ENCODE measurements around the gene CCDC74B. TPM values are rescaled to one million over a fixed set of nuclear protein-coding genes. Genes with fewer than 3 reads are reported as not detected.
A peak's percentile ranks its signal among the peaks of the same experiment; 100 is the strongest.
"Not testable (repeated sequence)": the region's sequence is repeated elsewhere in the genome, so short reads cannot be mapped to it uniquely, and the experiment has no call there.

Gene CCDC74B
- total RNA-seq, 2 donors from 2014 or later, result 1.3 to 4.4 TPM

DNA sequence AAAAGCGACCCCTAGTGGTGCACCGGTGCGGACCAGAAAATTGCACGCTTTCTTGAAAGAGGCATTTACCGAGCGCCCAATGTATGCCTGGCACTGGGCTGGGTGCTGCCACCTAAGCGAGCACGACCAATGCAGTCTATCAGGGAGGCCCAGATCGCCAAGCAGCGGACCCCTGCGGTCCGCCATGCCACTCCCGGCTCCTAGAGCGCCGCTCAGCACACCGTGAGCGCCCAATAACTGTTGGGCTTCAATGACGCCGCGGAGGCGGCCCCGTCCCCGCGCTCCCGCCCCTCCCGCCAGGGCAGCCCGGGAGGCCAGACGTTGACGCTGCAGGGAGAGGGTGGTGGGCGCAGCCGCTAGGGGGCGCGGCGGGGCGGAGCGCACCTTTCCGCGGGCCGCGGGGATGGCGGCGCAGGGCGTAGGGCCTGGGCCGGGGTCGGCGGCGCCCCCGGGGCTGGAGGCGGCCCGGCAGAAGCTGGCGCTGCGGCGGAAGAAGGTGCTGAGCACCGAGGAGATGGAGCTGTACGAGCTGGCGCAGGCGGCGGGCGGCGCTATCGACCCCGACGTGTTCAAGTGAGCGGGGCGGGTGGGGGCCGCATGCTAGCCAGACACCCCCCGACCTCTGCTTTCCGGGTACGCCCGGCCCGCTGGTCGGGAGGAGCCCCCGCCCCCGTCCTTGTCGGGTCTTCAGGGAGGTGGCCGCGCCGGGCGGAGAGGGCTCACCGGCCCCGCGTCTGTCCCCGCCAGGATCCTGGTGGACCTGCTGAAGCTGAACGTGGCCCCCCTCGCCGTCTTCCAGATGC, 37.2 kb upstream of the CCDC74B start, which contains the start of gene MZT2B:
MZT2B (plus strand) TSS at position 383 of the 803 bp plus-strand sequence; CDS start at position 404, 21 bp downstream.
- H3K4me1 Mint-ChIP-seq, H3K27me3 Mint-ChIP-seq, H3K9me3 Mint-ChIP-seq: not testable (repeated sequence)
- H3K27ac Mint-ChIP-seq, result peak within 1 kb of the TSS; percentile 86
- peak; percentile 90 for ATAC-seq (replicated peaks)
- H3K36me3 Mint-ChIP-seq (ENCODE audit: low read depth), result peaks cover 67% of the 10 kb centered on the region
- peak within 1 kb of the TSS; percentile 86 for H3K4me3 Mint-ChIP-seq

DNA sequence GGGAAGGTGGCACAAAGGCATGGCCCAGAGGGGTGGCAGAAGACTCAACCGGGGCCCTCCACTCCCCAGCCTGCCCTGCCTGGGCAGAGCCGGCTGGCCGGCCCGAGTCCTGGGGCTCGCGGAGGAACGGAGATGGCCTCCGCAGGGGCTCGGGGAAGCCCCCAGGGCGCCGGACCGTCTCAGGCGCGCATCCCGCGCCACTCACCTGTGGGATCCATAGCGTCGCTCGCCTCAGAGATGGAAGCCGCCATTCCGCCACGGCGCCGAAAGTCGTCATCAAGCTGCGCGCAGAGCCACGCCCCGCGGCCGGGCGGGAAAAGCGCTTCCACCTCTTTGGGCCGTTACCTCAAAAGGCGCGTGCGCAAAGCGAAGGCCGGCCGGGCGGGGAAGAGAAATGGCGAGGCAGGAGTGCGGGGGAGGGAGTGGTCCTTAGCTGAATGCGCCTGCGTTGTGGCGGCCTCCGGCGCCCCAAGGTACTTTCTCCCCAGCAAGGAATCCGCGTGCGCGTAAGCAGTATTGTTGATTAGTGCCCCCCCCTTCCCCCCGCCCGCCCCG, 36.5 kb upstream of the CCDC74B start, which contains the start of gene SMPD4:
SMPD4 (minus strand) TSS at position 278 of the 555 bp plus-strand sequence. CDS start 5,010 bp downstream, outside the sequence.
- H3K9me3 Mint-ChIP-seq, result no peaks in the 10 kb centered on the region
- H3K36me3 Mint-ChIP-seq (ENCODE audit: low read depth), result peaks cover 67% of the 10 kb centered on the region
- peak; percentile 72 for ATAC-seq (replicated peaks)
- H3K4me3 Mint-ChIP-seq, result peak within 1 kb of the TSS; percentile 86
- peak within 1 kb of the TSS; percentile 86 for H3K27ac Mint-ChIP-seq
- no peaks in the 10 kb centered on the region for H3K4me1 Mint-ChIP-seq
- H3K27me3 Mint-ChIP-seq, result no peaks in the 10 kb centered on the region

DNA sequence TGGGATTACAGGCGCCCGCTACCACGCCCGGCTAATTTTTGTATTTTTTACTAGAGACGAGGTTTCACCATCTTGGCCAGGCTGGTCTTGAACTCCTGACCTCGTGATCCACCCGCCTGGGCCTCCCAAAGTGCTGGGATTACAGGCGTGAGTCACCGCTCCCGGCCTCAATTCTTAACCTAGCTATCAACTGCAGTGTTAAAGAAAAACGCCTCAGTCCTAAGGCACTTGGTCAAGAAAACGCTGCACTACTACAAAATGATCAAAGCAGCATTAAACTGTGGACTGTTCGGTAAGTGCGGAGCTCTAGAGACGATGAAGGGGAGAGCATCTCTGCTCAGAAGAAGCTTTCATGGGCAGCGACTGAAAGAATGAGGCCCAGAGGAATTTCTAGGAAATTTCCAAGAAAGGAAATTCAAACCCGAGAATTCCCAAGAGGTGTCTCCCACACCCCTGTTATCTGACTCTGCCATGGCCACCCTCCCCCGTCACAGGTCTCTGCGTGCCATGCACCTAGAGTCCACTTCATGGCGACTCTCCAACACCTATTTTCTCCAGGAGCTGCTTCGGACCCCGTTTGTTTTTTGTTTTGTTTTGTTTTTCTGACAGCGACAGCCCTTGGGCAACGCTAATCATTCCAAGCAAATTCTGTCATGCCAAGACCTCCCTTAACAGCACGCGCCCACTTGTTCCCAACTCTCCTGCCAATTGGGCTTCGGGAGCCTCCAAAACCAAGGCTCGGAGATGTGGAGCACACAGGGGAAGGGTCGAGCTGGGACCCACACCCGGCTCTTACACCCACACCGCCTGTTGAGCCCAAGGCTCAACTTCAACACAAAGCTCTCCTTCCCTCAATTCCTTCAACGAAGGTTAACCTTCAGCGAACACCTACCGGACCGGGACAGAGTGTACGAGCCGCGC, 35.8 kb upstream of the CCDC74B start:
- H3K9me3 Mint-ChIP-seq; H3K4me1 Mint-ChIP-seq; H3K27me3 Mint-ChIP-seq; ATAC-seq (replicated peaks): not testable (repeated sequence)
- Mint-ChIP-seq H3K36me3 (ENCODE audit: low read depth) (peaks cover 67% of the 10 kb centered on the region), H3K27ac (peak overlapping the region; percentile 86), H3K4me3 (peak overlapping the region; percentile 86)

DNA sequence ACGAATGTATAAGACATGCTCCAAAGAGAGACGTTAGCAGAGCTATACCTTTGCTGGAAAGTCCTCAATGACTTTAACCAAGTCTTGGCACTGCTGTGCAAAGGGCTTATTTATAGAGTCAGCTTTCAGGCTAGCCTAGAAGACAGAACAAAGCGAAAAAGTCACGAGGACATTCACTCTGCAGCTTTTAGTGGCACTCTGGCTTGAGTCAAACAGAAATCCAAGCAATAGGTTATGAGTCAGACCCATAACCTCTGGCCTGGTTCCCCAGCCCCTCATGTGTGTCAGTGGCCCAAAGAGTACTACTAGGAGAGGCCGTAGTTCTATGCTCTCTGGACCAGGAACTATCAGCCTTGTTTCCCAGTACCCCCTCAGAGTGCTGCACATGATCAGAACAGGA, 30.0 kb upstream of the CCDC74B start:
- not testable (repeated sequence) for H3K9me3 Mint-ChIP-seq, H3K27me3 Mint-ChIP-seq, H3K4me3 Mint-ChIP-seq, H3K4me1 Mint-ChIP-seq, H3K27ac Mint-ChIP-seq
- ATAC-seq (replicated peaks), result peak; percentile 93
- peaks cover 76% of the 10 kb centered on the region for H3K36me3 Mint-ChIP-seq (ENCODE audit: low read depth)

DNA sequence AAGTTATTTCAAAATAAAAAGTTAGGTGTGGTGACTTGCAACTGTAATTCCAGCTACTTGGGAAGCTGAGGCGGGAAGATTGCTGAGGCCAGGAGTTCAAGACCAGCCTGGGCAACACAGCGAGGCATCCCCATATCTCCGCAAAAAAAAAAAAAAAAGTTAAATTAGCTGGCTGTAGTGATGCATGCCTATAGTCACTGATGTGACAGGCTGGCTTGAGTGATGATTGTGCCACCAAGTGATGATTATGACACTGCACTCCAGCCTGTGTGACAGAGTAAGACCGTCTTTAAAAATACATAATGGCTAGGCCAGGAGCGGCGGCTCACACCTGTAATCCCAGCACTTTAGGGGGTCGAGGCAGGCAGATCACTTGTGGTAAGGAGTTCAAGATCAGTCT, 25.0 kb upstream of the CCDC74B start:
- no peak for ATAC-seq (replicated peaks)
- Mint-ChIP-seq H3K4me1 (peaks cover 5% of the 10 kb centered on the region), H3K27ac (no peak overlapping the region), H3K27me3 (no peaks in the 10 kb centered on the region), H3K36me3 (ENCODE audit: low read depth) (peaks cover 94% of the 10 kb centered on the region), H3K9me3 (no peaks in the 10 kb centered on the region), H3K4me3 (no peak overlapping the region)

DNA sequence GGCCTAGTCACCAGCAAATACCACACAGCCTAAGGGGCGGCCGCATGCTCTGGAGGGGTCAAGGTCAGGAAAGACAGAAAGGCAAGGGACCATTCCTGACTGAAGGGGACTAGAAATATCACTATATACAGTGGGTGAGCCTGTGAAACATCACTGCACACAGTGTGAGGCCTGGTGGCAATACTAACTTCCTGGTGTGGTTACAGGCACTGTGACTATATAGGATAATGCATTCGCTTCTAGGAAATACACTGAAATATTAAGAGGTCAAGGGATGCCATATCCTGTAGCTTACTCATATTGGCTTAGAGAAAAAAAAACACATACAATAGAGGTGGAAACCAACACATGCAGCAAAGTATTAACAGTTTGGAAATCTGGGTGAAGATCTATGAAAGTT, 24.3 kb upstream of the CCDC74B start:
- not testable (repeated sequence) for H3K9me3 Mint-ChIP-seq, H3K4me1 Mint-ChIP-seq, H3K4me3 Mint-ChIP-seq, H3K27me3 Mint-ChIP-seq, H3K27ac Mint-ChIP-seq
- H3K36me3 Mint-ChIP-seq (ENCODE audit: low read depth), result peaks cover 94% of the 10 kb centered on the region
- ATAC-seq (replicated peaks), result peak; percentile 99

DNA sequence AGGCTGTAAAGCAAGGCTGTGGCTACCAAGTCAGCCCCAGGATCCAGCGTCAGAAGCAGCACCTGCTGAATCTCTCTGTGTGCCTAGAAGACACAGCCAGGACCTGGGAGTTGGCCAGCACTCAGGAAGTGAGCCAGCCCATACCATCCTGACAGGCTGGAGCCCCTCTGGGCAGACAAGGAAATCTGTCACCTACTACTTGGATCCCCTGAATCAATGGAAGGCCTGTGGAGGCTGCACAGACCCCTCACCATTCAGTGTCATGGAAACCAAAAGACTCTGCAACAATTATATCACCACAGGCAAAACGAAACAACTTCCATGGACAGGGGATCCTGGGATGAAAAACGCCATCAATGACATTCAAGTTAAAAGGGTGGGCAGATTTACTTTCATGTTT, 21.7 kb upstream of the CCDC74B start:
- not testable (repeated sequence) for H3K27ac Mint-ChIP-seq; H3K9me3 Mint-ChIP-seq; H3K4me3 Mint-ChIP-seq; ATAC-seq (replicated peaks); H3K4me1 Mint-ChIP-seq; H3K27me3 Mint-ChIP-seq
- peaks cover 93% of the 10 kb centered on the region for H3K36me3 Mint-ChIP-seq (ENCODE audit: low read depth)

DNA sequence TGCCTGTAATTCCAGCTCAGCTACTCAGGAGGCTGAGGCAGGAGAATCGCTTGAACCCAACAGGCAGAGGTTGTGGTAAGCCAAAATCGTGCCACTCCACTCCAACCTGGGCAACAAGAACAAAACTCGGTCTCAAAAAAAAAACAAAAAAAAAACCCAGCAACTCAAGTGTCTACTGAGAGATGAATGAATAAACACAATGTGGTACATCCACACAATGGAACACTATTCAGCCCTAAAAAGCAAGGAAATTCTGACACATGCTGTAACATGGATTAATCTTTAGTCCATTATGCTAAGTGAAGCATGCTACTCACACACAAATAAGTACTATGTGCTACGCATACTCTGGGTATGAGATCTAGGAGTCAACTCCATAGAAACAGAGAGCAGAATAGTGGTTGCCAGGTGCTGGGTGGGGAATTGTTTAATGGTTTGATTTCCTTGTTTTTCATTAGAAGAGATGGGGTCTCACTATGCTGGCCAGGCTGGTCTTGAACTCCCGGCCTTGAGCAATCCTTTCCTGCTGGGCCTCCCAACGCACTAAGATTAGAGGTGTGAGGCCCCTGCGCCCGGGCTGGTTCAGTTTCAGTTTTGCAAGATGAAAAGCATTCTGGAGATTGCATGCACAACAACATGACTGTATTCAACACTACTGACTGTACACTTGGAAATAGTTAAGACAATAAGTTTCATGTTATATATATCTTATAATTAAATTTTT, 20.5 kb upstream of the CCDC74B start:
- Mint-ChIP-seq H3K27ac (no peak overlapping the region), H3K36me3 (ENCODE audit: low read depth) (peaks cover 83% of the 10 kb centered on the region)

DNA sequence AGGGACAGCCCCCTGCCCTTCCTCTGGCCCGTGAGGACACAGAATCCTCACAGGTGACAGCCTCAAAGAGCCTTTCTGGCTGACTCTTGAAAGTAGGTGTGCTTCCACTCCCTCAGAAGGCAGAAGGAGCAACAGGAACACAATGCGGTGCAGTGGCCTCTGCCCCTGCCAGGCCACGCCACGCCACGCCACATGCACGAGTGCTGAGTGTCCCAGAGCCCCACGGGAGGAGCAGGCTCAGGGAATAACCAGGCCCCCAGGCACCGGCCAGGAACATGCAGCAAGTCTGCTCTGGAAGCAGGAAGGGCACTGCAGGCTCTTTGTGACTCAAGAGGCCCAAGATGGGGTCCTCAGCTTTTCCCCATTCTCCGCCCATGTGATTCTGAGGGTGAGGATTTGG, 18.1 kb upstream of the CCDC74B start:
- ATAC-seq (replicated peaks), result no peak
- no peaks in the 10 kb centered on the region for H3K9me3 Mint-ChIP-seq
- H3K27me3 Mint-ChIP-seq, result no peaks in the 10 kb centered on the region
- H3K36me3 Mint-ChIP-seq (ENCODE audit: low read depth), result peaks cover 78% of the 10 kb centered on the region
- H3K4me3 Mint-ChIP-seq, result no peak overlapping the region
- peaks cover 5% of the 10 kb centered on the region for H3K4me1 Mint-ChIP-seq
- H3K27ac Mint-ChIP-seq, result no peak overlapping the region

More for the DNA sequence above, 20.5 kb upstream of the CCDC74B start:
- Mint-ChIP-seq H3K4me1 (peaks cover 5% of the 10 kb centered on the region), H3K27me3 (no peaks in the 10 kb centered on the region), H3K9me3 (no peaks in the 10 kb centered on the region), H3K4me3 (no peak overlapping the region)
- ATAC-seq (replicated peaks), result no peak

DNA sequence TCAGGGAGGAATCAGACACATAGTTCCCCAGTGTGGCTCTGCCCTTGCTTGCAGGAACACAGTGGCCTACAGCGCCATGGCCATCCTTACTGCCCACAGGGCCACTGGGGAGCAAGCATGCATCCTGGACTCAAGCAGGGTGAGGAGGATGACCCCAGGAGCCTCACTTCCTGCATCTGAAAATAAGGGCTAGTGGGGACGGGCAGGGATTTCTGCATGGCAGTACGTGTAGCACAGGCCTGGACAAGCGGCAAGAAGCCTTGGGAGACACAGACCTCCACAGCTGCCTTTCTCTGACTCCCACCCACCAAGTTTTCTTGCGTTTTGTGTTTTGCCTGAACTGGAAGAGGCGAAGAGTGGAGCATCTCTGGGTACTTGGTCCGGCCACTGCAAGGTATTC, 17.6 kb upstream of the CCDC74B start:
- not testable (repeated sequence) for H3K27ac Mint-ChIP-seq; ATAC-seq (replicated peaks); H3K9me3 Mint-ChIP-seq; H3K4me3 Mint-ChIP-seq; H3K4me1 Mint-ChIP-seq; H3K27me3 Mint-ChIP-seq
- peaks cover 78% of the 10 kb centered on the region for H3K36me3 Mint-ChIP-seq (ENCODE audit: low read depth)

DNA sequence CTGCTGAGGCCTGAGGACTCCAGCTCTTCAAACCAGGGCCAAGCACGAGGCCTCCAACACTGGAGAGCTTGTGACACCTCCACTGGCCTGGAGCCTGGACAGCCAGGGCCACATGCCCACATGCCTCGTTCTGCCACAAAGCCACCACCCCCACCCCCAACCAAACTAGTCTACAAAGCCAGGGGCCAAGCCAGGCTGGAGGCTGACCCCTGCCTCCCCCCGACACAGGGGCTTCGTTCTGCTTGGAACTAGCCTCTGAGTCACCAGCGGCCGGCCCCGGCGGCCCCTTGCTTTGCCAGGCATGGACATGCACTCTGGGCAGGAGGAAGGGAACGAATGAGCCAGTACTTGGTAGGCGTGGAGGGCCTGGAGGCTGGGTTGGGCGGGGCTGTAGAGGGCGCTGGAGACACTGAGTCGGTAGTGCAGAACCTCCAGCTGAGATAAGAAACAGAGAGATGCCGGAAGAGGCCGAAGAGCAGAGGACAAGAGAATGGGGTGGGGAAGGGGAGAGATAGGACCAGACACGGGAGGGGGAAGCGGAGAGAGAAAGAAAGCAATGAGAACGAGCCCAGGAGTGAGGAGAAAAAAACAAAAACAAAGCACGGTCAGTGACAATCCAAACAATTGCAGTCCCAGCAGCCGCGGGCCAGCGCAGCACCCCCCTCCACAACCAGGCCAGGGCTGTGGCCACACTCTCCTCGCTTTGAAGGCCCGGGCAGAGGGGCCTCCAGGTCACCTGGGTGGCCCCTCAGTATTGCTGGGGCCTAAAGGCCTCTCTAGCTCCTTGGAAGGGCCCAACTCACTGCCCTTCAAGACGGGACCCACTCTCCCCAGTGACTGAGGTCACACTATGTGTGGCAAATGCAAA, 16.2 kb upstream of the CCDC74B start:
- ATAC-seq (replicated peaks); H3K27me3 Mint-ChIP-seq; H3K4me3 Mint-ChIP-seq; H3K4me1 Mint-ChIP-seq; H3K27ac Mint-ChIP-seq; H3K9me3 Mint-ChIP-seq: not testable (repeated sequence)
- H3K36me3 Mint-ChIP-seq (ENCODE audit: low read depth), result peaks cover 65% of the 10 kb centered on the region

DNA sequence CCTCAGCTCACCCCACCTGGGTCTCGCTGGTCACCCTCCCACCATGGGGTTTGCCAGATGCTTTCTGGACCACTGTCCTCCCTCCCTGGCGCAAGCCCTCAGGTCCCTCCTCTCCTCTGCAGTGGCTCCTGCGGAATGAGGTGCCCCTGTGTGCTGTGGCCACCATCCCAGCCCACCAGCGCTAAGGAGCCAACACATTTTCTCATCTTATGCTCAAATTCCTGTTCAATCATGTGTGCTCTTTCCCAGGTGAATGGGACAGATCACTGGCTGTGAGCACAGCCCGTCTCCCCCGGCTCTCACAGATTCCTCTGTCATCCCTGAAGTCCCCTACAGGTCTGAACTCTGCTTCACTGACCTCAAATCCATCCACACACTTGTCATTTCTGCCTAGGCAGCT, 15.2 kb upstream of the CCDC74B start:
- peaks cover 5% of the 10 kb centered on the region for H3K4me1 Mint-ChIP-seq
- H3K27me3 Mint-ChIP-seq, result no peaks in the 10 kb centered on the region
- no peak overlapping the region for H3K4me3 Mint-ChIP-seq
- peaks cover 59% of the 10 kb centered on the region for H3K36me3 Mint-ChIP-seq (ENCODE audit: low read depth)
- H3K27ac Mint-ChIP-seq, result peak overlapping the region; percentile 59
- no peaks in the 10 kb centered on the region for H3K9me3 Mint-ChIP-seq
- ATAC-seq (replicated peaks), result no peak

DNA sequence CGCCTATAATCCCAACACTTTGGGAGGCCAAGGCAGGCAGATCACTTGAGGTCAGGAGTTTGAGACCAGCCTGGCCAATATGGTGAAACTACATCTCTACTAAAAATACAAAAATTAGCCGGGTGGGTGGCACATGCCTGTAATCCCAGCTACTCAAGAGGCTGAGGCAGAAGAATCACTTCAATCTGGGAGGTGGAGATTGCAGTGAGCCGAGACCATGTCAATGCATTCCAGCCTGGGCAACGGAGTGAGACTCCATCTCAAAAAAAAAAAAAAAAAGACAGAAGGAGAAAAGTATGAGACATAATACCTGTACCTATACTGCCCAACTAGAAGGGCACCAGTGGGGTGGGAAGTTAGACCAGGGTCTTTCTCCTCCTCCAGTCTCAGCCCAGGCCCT, 14.5 kb upstream of the CCDC74B start:
- H3K36me3 Mint-ChIP-seq (ENCODE audit: low read depth), result peaks cover 54% of the 10 kb centered on the region
- H3K4me1 Mint-ChIP-seq; H3K27ac Mint-ChIP-seq; H3K4me3 Mint-ChIP-seq; ATAC-seq (replicated peaks); H3K9me3 Mint-ChIP-seq; H3K27me3 Mint-ChIP-seq: not testable (repeated sequence)
